Measurements from ENCODE around the gene SUPT3H.
"Not testable (repeated sequence)": the region's sequence is repeated elsewhere in the genome, so short reads cannot be mapped to it uniquely, and the experiment has no call there.

The SUPT3H gene

GRCh38 chr6:45323656-45324224, 54.0 kb downstream of the SUPT3H start:
- no peaks in the 10 kb centered on the region for H3K36me3 ChIP-seq (ENCODE audit: insufficient read depth, low read length)
- H3K9me3 ChIP-seq (ENCODE audit: control insufficient read depth, insufficient read depth, low read length) = no peaks in the 10 kb centered on the region
- no peaks in the 10 kb centered on the region for H3K4me1 ChIP-seq (ENCODE audit: insufficient read depth, low read length)
- no peak overlapping the region for H3K9ac ChIP-seq (ENCODE audit: low read depth, low read length)

- Histone ChIP-seq H3K9ac (ENCODE audit: low read depth, low read length) (no peak overlapping the region), H3K4me1 (ENCODE audit: insufficient read depth, low read length) (no peaks in the 10 kb centered on the region), H3K36me3 (ENCODE audit: insufficient read depth, low read length) (no peaks in the 10 kb centered on the region), H3K9me3 (ENCODE audit: control insufficient read depth, insufficient read depth, low read length) (no peaks in the 10 kb centered on the region)
Observed at GRCh38 chr6:45320349-45320748, 57.4 kb downstream of the SUPT3H start.

- Histone ChIP-seq H3K36me3 (ENCODE audit: insufficient read depth, low read length) (no peaks in the 10 kb centered on the region), H3K9ac (ENCODE audit: low read depth, low read length) (no peak overlapping the region), H3K4me1 (ENCODE audit: insufficient read depth, low read length) (no peaks in the 10 kb centered on the region), H3K9me3 (ENCODE audit: control insufficient read depth, insufficient read depth, low read length) (no peaks in the 10 kb centered on the region; the same call in none of the 2 replicates)
Observed at GRCh38 chr6:45314146-45314545, 63.6 kb downstream of the SUPT3H start.

GRCh38 chr6:45310118-45310788, 67.5 kb downstream of the SUPT3H start:
- Histone ChIP-seq H3K36me3 (ENCODE audit: insufficient read depth, low read length) (no peaks in the 10 kb centered on the region), H3K9me3 (ENCODE audit: control insufficient read depth, insufficient read depth, low read length) (peaks cover 6% of the 10 kb centered on the region), H3K9ac (ENCODE audit: low read depth, low read length) (no peak overlapping the region), H3K4me1 (ENCODE audit: insufficient read depth, low read length) (no peaks in the 10 kb centered on the region)

GRCh38 chr6:45305546-45305945, 72.2 kb downstream of the SUPT3H start:
- peaks cover 6% of the 10 kb centered on the region for H3K9me3 ChIP-seq (ENCODE audit: control insufficient read depth, insufficient read depth, low read length)
- H3K4me1 ChIP-seq (ENCODE audit: insufficient read depth, low read length) = no peaks in the 10 kb centered on the region
- no peaks in the 10 kb centered on the region for H3K36me3 ChIP-seq (ENCODE audit: insufficient read depth, low read length)
- no peak overlapping the region for H3K9ac ChIP-seq (ENCODE audit: low read depth, low read length)

GRCh38 chr6:45302832-45303231, 74.9 kb downstream of the SUPT3H start:
- H3K9me3 ChIP-seq (ENCODE audit: control insufficient read depth, insufficient read depth, low read length) = peaks cover 6% of the 10 kb centered on the region
- no peak overlapping the region for H3K9ac ChIP-seq (ENCODE audit: low read depth, low read length)
- H3K4me1 ChIP-seq (ENCODE audit: insufficient read depth, low read length) = no peaks in the 10 kb centered on the region
- no peaks in the 10 kb centered on the region for H3K36me3 ChIP-seq (ENCODE audit: insufficient read depth, low read length)

- H3K36me3 ChIP-seq (ENCODE audit: insufficient read depth, low read length) = no peaks in the 10 kb centered on the region
- H3K9ac ChIP-seq (ENCODE audit: low read depth, low read length) = no peak overlapping the region
- peaks cover 3% of the 10 kb centered on the region for H3K9me3 ChIP-seq (ENCODE audit: control insufficient read depth, insufficient read depth, low read length)
- H3K4me1 ChIP-seq (ENCODE audit: insufficient read depth, low read length) = no peaks in the 10 kb centered on the region
Observed at GRCh38 chr6:45301348-45302142, 76.2 kb downstream of the SUPT3H start.

GRCh38 chr6:45300736-45301135, 77.0 kb downstream of the SUPT3H start:
- no peaks in the 10 kb centered on the region for H3K4me1 ChIP-seq (ENCODE audit: insufficient read depth, low read length)
- no peaks in the 10 kb centered on the region for H3K36me3 ChIP-seq (ENCODE audit: insufficient read depth, low read length)
- H3K9ac ChIP-seq (ENCODE audit: low read depth, low read length) = no peak overlapping the region
- no peaks in the 10 kb centered on the region; the same call in 1 of the 2 replicates for H3K9me3 ChIP-seq (ENCODE audit: control insufficient read depth, insufficient read depth, low read length)

GRCh38 chr6:45299096-45299581, 78.6 kb downstream of the SUPT3H start:
- no peaks in the 10 kb centered on the region; the same call in 1 of the 2 replicates for H3K9me3 ChIP-seq (ENCODE audit: control insufficient read depth, insufficient read depth, low read length)
- H3K36me3 ChIP-seq (ENCODE audit: insufficient read depth, low read length) = no peaks in the 10 kb centered on the region
- no peak overlapping the region for H3K9ac ChIP-seq (ENCODE audit: low read depth, low read length)
- H3K4me1 ChIP-seq (ENCODE audit: insufficient read depth, low read length) = no peaks in the 10 kb centered on the region

GRCh38 chr6:45297320-45297719, 80.4 kb downstream of the SUPT3H start:
- Histone ChIP-seq H3K9me3 (ENCODE audit: control insufficient read depth, insufficient read depth, low read length) (no peaks in the 10 kb centered on the region), H3K9ac (ENCODE audit: low read depth, low read length) (no peak overlapping the region), H3K4me1 (ENCODE audit: insufficient read depth, low read length) (no peaks in the 10 kb centered on the region), H3K36me3 (ENCODE audit: insufficient read depth, low read length) (no peaks in the 10 kb centered on the region)

GRCh38 chr6:45294065-45294701, 83.6 kb downstream of the SUPT3H start:
- H3K9ac ChIP-seq (ENCODE audit: low read depth, low read length); H3K9me3 ChIP-seq (ENCODE audit: control insufficient read depth, insufficient read depth, low read length); H3K36me3 ChIP-seq (ENCODE audit: insufficient read depth, low read length); H3K4me1 ChIP-seq (ENCODE audit: insufficient read depth, low read length): not testable (repeated sequence)

- Histone ChIP-seq H3K4me1 (ENCODE audit: insufficient read depth, low read length) (no peaks in the 10 kb centered on the region), H3K36me3 (ENCODE audit: insufficient read depth, low read length) (peaks cover 5% of the 10 kb centered on the region; the same call in 1 of the 2 replicates), H3K9ac (ENCODE audit: low read depth, low read length) (no peak overlapping the region), H3K9me3 (ENCODE audit: control insufficient read depth, insufficient read depth, low read length) (peaks cover 4% of the 10 kb centered on the region; the same call in 1 of the 2 replicates)
Observed at GRCh38 chr6:45293306-45293705, 84.4 kb downstream of the SUPT3H start.

GRCh38 chr6:45289751-45290514, 87.8 kb downstream of the SUPT3H start:
- Histone ChIP-seq H3K4me1 (ENCODE audit: insufficient read depth, low read length) (no peaks in the 10 kb centered on the region), H3K9me3 (ENCODE audit: control insufficient read depth, insufficient read depth, low read length) (peaks cover 4% of the 10 kb centered on the region; the same call in 1 of the 2 replicates), H3K36me3 (ENCODE audit: insufficient read depth, low read length) (peaks cover 5% of the 10 kb centered on the region; the same call in 1 of the 2 replicates), H3K9ac (ENCODE audit: low read depth, low read length) (no peak overlapping the region)

- H3K4me1 ChIP-seq (ENCODE audit: insufficient read depth, low read length); H3K9me3 ChIP-seq (ENCODE audit: control insufficient read depth, insufficient read depth, low read length); H3K36me3 ChIP-seq (ENCODE audit: insufficient read depth, low read length); H3K9ac ChIP-seq (ENCODE audit: low read depth, low read length): not testable (repeated sequence)
Observed at GRCh38 chr6:45286707-45287106, 91.0 kb downstream of the SUPT3H start.
